ENCODE data around the gene KATNAL1.
"Not testable (repeated sequence)": the region's sequence is repeated elsewhere in the genome, so short reads cannot be mapped to it uniquely, and the experiment has no call there.

Gene KATNAL1

GRCh38 chr13:30290812-30291436 lies 16.4 kb downstream of the KATNAL1 start:
- TF ChIP-seq EZH2phosphoT487 (IDR thresholded peaks at IDR 0.05; ENCODE audit: borderline replicate concordance, low read length) (no peak), CTCF (IDR thresholded peaks at IDR 0.05; ENCODE audit: low read depth, low read length, poor library complexity, severe bottlenecking) (no peak)
- no peaks in the 10 kb centered on the region for H4K20me1 ChIP-seq (ENCODE audit: control insufficient read depth, insufficient read depth, low read depth, low read length)
- no peaks in the 10 kb centered on the region for H3K27me3 ChIP-seq (ENCODE audit: control insufficient read depth, low read length)
- H3K79me2 ChIP-seq (ENCODE audit: control insufficient read depth, low read length), result peaks cover 100% of the 10 kb centered on the region
- H3F3A ChIP-seq (ENCODE audit: control insufficient read depth, insufficient read depth), result no peaks in the 10 kb centered on the region
- H3K27ac ChIP-seq (ENCODE audit: low read depth, low read length), result no peak overlapping the region
- no peaks in the 10 kb centered on the region for H3K9me2 ChIP-seq (replicated peaks; ENCODE audit: control insufficient read depth, low read length)
- H3K36me3 ChIP-seq (ENCODE audit: control insufficient read depth, low read length), result peaks cover 49% of the 10 kb centered on the region
- H3K9me3 ChIP-seq (ENCODE audit: control insufficient read depth, insufficient read depth, low read length), result no peaks in the 10 kb centered on the region
- no peak overlapping the region for H3K4me3 ChIP-seq (ENCODE audit: low read length)
- H3K4me2 ChIP-seq (ENCODE audit: low read length), result no peak overlapping the region
- peaks cover 50% of the 10 kb centered on the region for H3K4me1 ChIP-seq (ENCODE audit: control insufficient read depth, low read length)

DNA sequence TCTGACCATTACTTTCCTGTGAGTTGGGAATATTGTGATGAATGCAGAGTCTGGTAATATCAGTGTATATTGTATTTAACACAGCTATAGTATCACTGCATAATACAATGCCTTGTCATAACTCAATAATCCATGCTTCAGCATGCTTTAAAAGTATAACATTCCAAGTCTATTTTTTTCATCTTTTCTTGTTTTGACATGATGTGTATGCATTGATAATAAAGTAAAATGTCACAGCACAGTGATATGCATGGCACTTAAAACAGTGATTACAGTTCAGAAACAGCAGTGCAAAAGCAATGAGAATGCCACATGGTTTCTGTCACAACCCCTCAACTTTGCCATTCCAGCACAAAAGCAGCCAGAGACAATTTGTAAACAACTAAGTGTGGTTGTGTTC lies 17.8 kb downstream of the KATNAL1 start:
- no peaks in the 10 kb centered on the region for H3K9me3 ChIP-seq (ENCODE audit: control insufficient read depth, insufficient read depth, low read length)
- no peak overlapping the region for H3K27ac ChIP-seq (ENCODE audit: low read depth, low read length)
- H3K79me2 ChIP-seq (ENCODE audit: control insufficient read depth, low read length), result peaks cover 100% of the 10 kb centered on the region
- H4K20me1 ChIP-seq (ENCODE audit: control insufficient read depth, insufficient read depth, low read depth, low read length), result no peaks in the 10 kb centered on the region
- H3K4me2 ChIP-seq (ENCODE audit: low read length), result no peak overlapping the region
- no peaks in the 10 kb centered on the region for H3F3A ChIP-seq (ENCODE audit: control insufficient read depth, insufficient read depth)
- H3K9me2 ChIP-seq (replicated peaks; ENCODE audit: control insufficient read depth, low read length), result no peaks in the 10 kb centered on the region
- peaks cover 45% of the 10 kb centered on the region for H3K36me3 ChIP-seq (ENCODE audit: control insufficient read depth, low read length)
- TF ChIP-seq EZH2phosphoT487 (IDR thresholded peaks at IDR 0.05; ENCODE audit: borderline replicate concordance, low read length), result no peak
- TF ChIP-seq CTCF (IDR thresholded peaks at IDR 0.05; ENCODE audit: low read depth, low read length, poor library complexity, severe bottlenecking), result no peak
- peaks cover 38% of the 10 kb centered on the region for H3K4me1 ChIP-seq (ENCODE audit: control insufficient read depth, low read length)
- H3K4me3 ChIP-seq (ENCODE audit: low read length), result no peak overlapping the region
- H3K27me3 ChIP-seq (ENCODE audit: control insufficient read depth, low read length), result no peaks in the 10 kb centered on the region

- Histone ChIP-seq H3K4me1 (ENCODE audit: control insufficient read depth, low read length) (peaks cover 10% of the 10 kb centered on the region; the same call in 1 of the 2 replicates), H3K36me3 (ENCODE audit: control insufficient read depth, low read length) (peaks cover 58% of the 10 kb centered on the region), H3K79me2 (ENCODE audit: control insufficient read depth, low read length) (peaks cover 76% of the 10 kb centered on the region)
- not testable (repeated sequence) for H4K20me1 ChIP-seq (ENCODE audit: control insufficient read depth, insufficient read depth, low read depth, low read length); H3K27me3 ChIP-seq (ENCODE audit: control insufficient read depth, low read length); H3F3A ChIP-seq (ENCODE audit: control insufficient read depth, insufficient read depth); H3K4me3 ChIP-seq (ENCODE audit: low read length); H3K27ac ChIP-seq (ENCODE audit: low read depth, low read length); H3K4me2 ChIP-seq (ENCODE audit: low read length); H3K9me3 ChIP-seq (ENCODE audit: control insufficient read depth, insufficient read depth, low read length); H3K9me2 ChIP-seq (replicated peaks; ENCODE audit: control insufficient read depth, low read length)
Observed at GRCh38 chr13:30286059-30286458, 21.3 kb downstream of the KATNAL1 start.

DNA sequence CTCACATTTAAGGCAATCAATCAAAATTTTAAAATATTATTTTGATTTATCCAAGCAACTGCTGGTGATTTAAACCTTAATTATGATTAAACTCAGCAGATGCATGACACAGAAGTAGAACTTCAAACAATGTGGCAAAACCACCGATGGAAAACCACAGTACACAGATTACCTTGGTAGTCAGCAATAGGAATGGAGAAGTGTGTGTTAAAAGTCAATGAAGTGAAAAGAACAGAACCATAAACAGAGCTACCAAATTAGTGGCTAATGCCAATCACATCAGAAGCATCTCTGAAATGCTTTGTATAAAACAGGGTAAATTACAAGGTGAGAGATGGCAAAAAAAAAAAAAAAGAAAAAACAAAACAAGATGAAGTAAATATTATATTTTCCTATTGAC lies 31.2 kb downstream of the KATNAL1 start:
- H3K9me2 ChIP-seq (replicated peaks; ENCODE audit: control insufficient read depth, low read length), result no peaks in the 10 kb centered on the region
- TF ChIP-seq CTCF (IDR thresholded peaks at IDR 0.05; ENCODE audit: low read depth, low read length, poor library complexity, severe bottlenecking) (no peak), EZH2phosphoT487 (IDR thresholded peaks at IDR 0.05; ENCODE audit: borderline replicate concordance, low read length) (no peak)
- H3K27me3 ChIP-seq (ENCODE audit: control insufficient read depth, low read length), result no peaks in the 10 kb centered on the region
- no peak overlapping the region for H3K4me3 ChIP-seq (ENCODE audit: low read length)
- H3K36me3 ChIP-seq (ENCODE audit: control insufficient read depth, low read length), result peaks cover 82% of the 10 kb centered on the region
- no peak overlapping the region for H3K27ac ChIP-seq (ENCODE audit: low read depth, low read length)
- no peaks in the 10 kb centered on the region for H4K20me1 ChIP-seq (ENCODE audit: control insufficient read depth, insufficient read depth, low read depth, low read length)
- H3K79me2 ChIP-seq (ENCODE audit: control insufficient read depth, low read length), result peaks cover 40% of the 10 kb centered on the region
- H3K4me2 ChIP-seq (ENCODE audit: low read length), result no peak overlapping the region
- no peaks in the 10 kb centered on the region for H3K9me3 ChIP-seq (ENCODE audit: control insufficient read depth, insufficient read depth, low read length)
- H3F3A ChIP-seq (ENCODE audit: control insufficient read depth, insufficient read depth), result 0 out of 2 replicates have a peak, but pooled peaks cover 2% of the 10 kb centered on the region
- no peaks in the 10 kb centered on the region for H3K4me1 ChIP-seq (ENCODE audit: control insufficient read depth, low read length)

All from DOHH2 (cell line).